Liver (tissue), 9 donors: ENCODE results near the gene SHC4. TPM values are rescaled to one million over a fixed set of nuclear protein-coding genes. Genes with fewer than 3 reads are reported as not detected.

Experiments used
- DNase-seq: peaks from one replicate; pipeline ENCODE4 v3.0.0-alpha.2; 2017; ENCODE audit warnings: low spot score
- H3K27ac ChIP-seq, 2 donors: one replicate each; pipeline ENCODE4 v1.7.0; 2013; ENCODE audit warnings: inconsistent platforms in 2 of 2, low read length in 2 of 2, control low read depth in 1 of 2, low read depth in 1 of 2, mild to moderate bottlenecking in 1 of 2
- H3K27me3 ChIP-seq, 4 donors: one replicate each; pipeline versions ENCODE4 v1.6.1 to v1.7.0; 2013; ENCODE audit warnings: low read length in 3 of 4, inconsistent platforms in 1 of 4, mild to moderate bottlenecking in 1 of 4, moderate library complexity in 1 of 4; ENCODE audit not compliant: control insufficient read depth in 4 of 4, insufficient read depth in 4 of 4
- H3K36me3 ChIP-seq, 4 donors: one replicate each; pipeline versions ENCODE4 v1.6.1 to v1.7.0; 2013; ENCODE audit warnings: low read length in 3 of 4, mild to moderate bottlenecking in 3 of 4, low read depth in 1 of 4, moderate library complexity in 1 of 4; ENCODE audit not compliant: control insufficient read depth in 4 of 4, insufficient read depth in 3 of 4
- H3K4me1 ChIP-seq, 4 donors: one replicate each; pipeline versions ENCODE4 v1.6.1 to v1.7.0; 2013; ENCODE audit warnings: low read length in 3 of 4, mild to moderate bottlenecking in 3 of 4, moderate library complexity in 1 of 4; ENCODE audit not compliant: control insufficient read depth in 4 of 4, insufficient read depth in 4 of 4
- H3K4me3 ChIP-seq, 3 donors: one replicate each; pipeline versions ENCODE4 v1.6.1 to v1.7.0; 2013; ENCODE audit warnings: low read length in 3 of 3, control low read depth in 1 of 3, low read depth in 1 of 3, mild to moderate bottlenecking in 1 of 3
- H3K9ac ChIP-seq, 2 donors: one replicate each; pipeline ENCODE4 v1.7.0; 2013; ENCODE audit warnings: low read length in 2 of 2, mild to moderate bottlenecking in 2 of 2, moderate library complexity in 2 of 2, control low read depth in 1 of 2, low read depth in 1 of 2
- H3K9me3 ChIP-seq, 4 donors: one replicate each; pipeline versions ENCODE4 v1.6.1 to v1.7.0; 2013; ENCODE audit warnings: low read length in 3 of 4; ENCODE audit not compliant: control insufficient read depth in 4 of 4
- FOXA2 ChIP-seq: IDR thresholded peaks from 2 replicates; pipeline ENCODE4 v1.6.1; 2016; ENCODE audit warnings: antibody characterized with exemption
- GABPA ChIP-seq, 2 donors: IDR thresholded peaks in 1 of 2; conservative IDR thresholded peaks in 1 of 2; 2 replicates each; pipeline ENCODE4 v1.6.1; 2016; ENCODE audit warnings: antibody characterized with exemption in 2 of 2, mild to moderate bottlenecking in 1 of 2, moderate library complexity in 1 of 2
- JUND ChIP-seq, 2 donors: IDR thresholded peaks; 2 replicates each; pipeline ENCODE4 v1.6.1; 2016; ENCODE audit warnings: antibody characterized with exemption in 2 of 2
- NR2F2 ChIP-seq: IDR thresholded peaks from 2 replicates; pipeline ENCODE4 v1.6.1; 2016; ENCODE audit warnings: antibody characterized with exemption
- REST ChIP-seq: IDR thresholded peaks from 2 replicates; pipeline ENCODE4 v1.6.1; 2016; ENCODE audit warnings: antibody characterized with exemption, mild to moderate bottlenecking
- RXRA ChIP-seq, 2 donors: IDR thresholded peaks; 2 replicates each; pipeline ENCODE4 v1.6.1; 2017 to 2018; ENCODE audit warnings: antibody characterized with exemption in 2 of 2, mild to moderate bottlenecking in 1 of 2
- SP1 ChIP-seq: IDR thresholded peaks from 2 replicates; pipeline ENCODE4 v1.6.1; 2018; ENCODE audit warnings: antibody characterized with exemption, mild to moderate bottlenecking
- YY1 ChIP-seq: IDR thresholded peaks from 2 replicates; pipeline ENCODE4 v1.6.1; 2016; ENCODE audit warnings: antibody characterized with exemption, mild to moderate bottlenecking
- WGBS: extraction: QIAGEN DNeasy Blood & Tissue Kit; methylation state at CpG from one replicate; pipeline ENCODE4 v1.1.7; 2013; 5-methylcytosine and 5-hydroxymethylcytosine counted together
- polyA plus RNA-seq, 2 donors: library from polyadenylated mRNA; stranded (reverse) in 1 of 2; unstranded in 1 of 2; fragments of 200-250 nt in 1 of 2; fragments of >200 nt in 1 of 2; fragmentation: Nextera tagmentation in 1 of 2; extraction: Ambion mirVana in 1 of 2; gene quantifications; one replicate each; pipeline versions ENCODE4 v1.2.1 to v1.2.3, GENCODE V29; 2013 to 2015
- total RNA-seq, 2 donors: library from RNA; depleted of rRNA; stranded (reverse); fragments of >200 nt; gene quantifications; one replicate each; pipeline ENCODE4 v1.2.3, GENCODE V29; 2014
- TF ChIP-seq, protein P1 (sequence below): IDR thresholded peaks from 2 replicates; pipeline ENCODE4 v1.6.1; 2016; ENCODE audit warnings: antibody characterized with exemption
- TF ChIP-seq, protein P2 (sequence below): IDR thresholded peaks from 2 replicates; pipeline ENCODE4 v1.6.1; 2016; ENCODE audit warnings: antibody characterized with exemption
- TF ChIP-seq, protein P3 (sequence below): IDR thresholded peaks from 2 replicates; pipeline ENCODE4 v1.6.1; 2016; ENCODE audit warnings: antibody characterized with exemption
- donor health status: healthy.
- donor health status: healthy.
- donor health status: healthy.
- donor health status: healthy.
- donor health status: healthy.

The SHC4 gene
- total and polyA plus RNA-seq, 4 donors = under 0.01 to 0.19 (median 0.05) TPM

DNA sequence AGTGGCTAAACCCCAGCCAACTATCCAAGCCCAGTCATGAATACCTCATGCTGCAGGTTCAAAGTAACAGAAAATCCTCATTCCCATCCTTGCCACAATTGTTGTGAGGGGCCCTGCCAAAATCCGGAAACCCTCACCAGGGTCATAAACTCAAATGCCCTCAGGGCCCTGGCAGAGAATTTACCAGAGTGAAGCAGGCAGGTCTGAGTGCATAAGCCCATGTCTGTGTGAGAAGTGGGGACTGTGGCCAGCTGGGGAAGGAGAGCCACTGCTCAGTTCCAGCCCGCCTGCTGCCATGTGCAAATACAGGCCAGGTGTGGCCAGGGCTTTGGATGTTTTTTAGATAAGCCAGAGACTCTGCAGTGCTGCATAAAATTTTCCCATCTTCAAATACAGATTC lies 159.8 kb downstream of the SHC4 start:
- no peak for TF ChIP-seq REST
- Histone ChIP-seq H3K4me1 (peaks cover 0 to 3% (median 1%) of the 10 kb centered on the region in 4 donors), H3K9ac (no peak overlapping the region), H3K36me3 (no peaks in the 10 kb centered on the region), H3K27ac (no peak overlapping the region), H3K4me3 (no peak overlapping the region), H3K9me3 (no peaks in the 10 kb centered on the region), H3K27me3 (no peaks in the 10 kb centered on the region)
- DNase-seq = no peak
- 77% methylated on average over 2 of the region's 2 CpGs for WGBS

DNA sequence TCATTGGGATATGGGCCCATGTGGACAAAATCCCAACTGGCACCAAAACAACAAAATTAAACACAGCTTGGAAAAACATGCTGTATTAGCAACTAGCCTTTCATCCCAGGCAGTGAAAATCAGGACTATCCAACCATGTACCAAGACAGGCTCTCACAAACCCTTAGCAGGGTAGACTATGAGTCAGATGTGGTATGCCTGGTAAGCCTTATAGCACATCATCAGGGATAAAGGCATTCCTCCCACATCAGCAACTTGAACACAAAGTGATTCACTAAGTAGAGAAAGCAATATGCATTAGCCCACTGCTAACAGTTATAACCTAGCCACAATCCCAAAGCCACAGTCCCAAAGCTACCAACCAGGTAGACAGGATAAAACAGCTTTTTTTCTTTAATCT lies 160.9 kb downstream of the SHC4 start:
- Histone ChIP-seq H3K4me3 (no peak overlapping the region), H3K27ac (no peak overlapping the region), H3K4me1 (peaks cover 0 to 3% (median 1%) of the 10 kb centered on the region in 4 donors), H3K36me3 (no peaks in the 10 kb centered on the region), H3K27me3 (no peaks in the 10 kb centered on the region), H3K9ac (no peak overlapping the region), H3K9me3 (no peaks in the 10 kb centered on the region)
- no peak for TF ChIP-seq RXRA (IDR thresholded peaks at IDR 0.05)
- no peak for TF ChIP-seq SP1
- DNase-seq = no peak

DNA sequence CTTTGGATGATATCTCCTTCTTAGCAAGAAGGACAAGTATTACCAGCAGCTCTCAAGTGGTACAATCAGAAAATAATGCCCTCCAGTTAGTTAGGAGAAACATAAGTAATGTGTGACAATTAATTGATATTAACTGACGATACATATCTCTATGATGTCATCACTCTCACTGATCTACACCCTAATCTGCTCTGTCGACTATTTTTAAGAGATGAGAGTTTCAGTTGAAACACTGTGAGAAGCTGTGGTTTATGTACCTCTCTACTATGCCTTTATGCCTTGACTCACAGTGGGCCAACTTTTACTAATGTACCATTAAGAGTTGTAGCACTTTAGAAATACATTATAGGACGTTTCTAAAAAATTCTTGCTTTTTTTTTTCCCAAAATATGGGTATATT lies 161.5 kb downstream of the SHC4 start:
- no peak for DNase-seq
- 90% methylated on average over 3 of the region's 3 CpGs for WGBS
- Histone ChIP-seq H3K36me3 (no peaks in the 10 kb centered on the region), H3K27ac (no peak overlapping the region), H3K4me3 (no peak overlapping the region), H3K27me3 (no peaks in the 10 kb centered on the region), H3K9me3 (no peaks in the 10 kb centered on the region), H3K9ac (no peak overlapping the region), H3K4me1 (peaks cover 0 to 3% (median 1%) of the 10 kb centered on the region in 4 donors)
- no peak for TF ChIP-seq FOXA2
- TF ChIP-seq YY1 = no peak
- TF ChIP-seq NR2F2 = no peak
- TF ChIP-seq GABPA (IDR thresholded peaks at IDR 0.05 in 1 of 2, conservative IDR thresholded peaks at IDR 0.05 in 1 of 2) = no peak
- TF ChIP-seq, protein P1, sequence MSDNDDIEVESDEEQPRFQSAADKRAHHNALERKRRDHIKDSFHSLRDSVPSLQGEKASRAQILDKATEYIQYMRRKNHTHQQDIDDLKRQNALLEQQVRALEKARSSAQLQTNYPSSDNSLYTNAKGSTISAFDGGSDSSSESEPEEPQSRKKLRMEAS = no peak
- no peak for TF ChIP-seq JUND (IDR thresholded peaks at IDR 0.05)
- TF ChIP-seq, protein P2, sequence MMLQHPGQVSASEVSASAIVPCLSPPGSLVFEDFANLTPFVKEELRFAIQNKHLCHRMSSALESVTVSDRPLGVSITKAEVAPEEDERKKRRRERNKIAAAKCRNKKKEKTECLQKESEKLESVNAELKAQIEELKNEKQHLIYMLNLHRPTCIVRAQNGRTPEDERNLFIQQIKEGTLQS = no peak
- TF ChIP-seq, protein P3, sequence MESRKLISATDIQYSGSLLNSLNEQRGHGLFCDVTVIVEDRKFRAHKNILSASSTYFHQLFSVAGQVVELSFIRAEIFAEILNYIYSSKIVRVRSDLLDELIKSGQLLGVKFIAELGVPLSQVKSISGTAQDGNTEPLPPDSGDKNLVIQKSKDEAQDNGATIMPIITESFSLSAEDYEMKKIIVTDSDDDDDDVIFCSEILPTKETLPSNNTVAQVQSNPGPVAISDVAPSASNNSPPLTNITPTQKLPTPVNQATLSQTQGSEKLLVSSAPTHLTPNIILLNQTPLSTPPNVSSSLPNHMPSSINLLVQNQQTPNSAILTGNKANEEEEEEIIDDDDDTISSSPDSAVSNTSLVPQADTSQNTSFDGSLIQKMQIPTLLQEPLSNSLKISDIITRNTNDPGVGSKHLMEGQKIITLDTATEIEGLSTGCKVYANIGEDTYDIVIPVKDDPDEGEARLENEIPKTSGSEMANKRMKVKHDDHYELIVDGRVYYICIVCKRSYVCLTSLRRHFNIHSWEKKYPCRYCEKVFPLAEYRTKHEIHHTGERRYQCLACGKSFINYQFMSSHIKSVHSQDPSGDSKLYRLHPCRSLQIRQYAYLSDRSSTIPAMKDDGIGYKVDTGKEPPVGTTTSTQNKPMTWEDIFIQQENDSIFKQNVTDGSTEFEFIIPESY = no peak
- TF ChIP-seq SP1 = no peak
